ENCODE data around the gene CNST.

The CNST gene, protein sequence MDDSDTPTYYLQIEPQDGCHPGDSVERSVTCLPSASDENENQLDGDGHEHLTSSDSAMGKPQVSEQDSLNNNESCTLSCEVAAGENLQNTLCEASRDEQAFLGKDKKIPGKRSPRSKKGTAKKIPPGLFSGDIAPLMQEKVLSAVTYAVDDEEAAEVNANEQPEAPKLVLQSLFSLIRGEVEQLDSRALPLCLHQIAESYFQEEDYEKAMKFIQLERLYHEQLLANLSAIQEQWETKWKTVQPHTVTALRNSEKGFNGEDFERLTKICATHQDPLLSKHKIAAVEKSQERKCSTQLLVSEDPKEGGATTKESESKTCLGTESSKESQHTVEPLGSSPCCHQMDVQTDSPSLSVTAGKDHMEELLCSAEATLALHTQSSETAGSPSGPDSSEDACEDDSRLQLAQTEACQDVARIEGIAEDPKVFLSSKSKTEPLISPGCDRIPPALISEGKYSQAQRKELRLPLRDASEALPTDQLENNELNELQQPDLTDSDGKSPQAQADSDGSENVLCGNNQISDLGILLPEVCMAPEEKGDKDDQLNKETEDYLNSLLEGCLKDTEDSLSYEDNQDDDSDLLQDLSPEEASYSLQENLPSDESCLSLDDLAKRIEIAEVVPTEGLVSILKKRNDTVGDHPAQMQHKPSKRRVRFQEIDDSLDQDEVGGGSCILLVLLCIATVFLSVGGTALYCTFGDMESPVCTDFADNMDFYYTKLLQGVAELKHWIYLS

DNA sequence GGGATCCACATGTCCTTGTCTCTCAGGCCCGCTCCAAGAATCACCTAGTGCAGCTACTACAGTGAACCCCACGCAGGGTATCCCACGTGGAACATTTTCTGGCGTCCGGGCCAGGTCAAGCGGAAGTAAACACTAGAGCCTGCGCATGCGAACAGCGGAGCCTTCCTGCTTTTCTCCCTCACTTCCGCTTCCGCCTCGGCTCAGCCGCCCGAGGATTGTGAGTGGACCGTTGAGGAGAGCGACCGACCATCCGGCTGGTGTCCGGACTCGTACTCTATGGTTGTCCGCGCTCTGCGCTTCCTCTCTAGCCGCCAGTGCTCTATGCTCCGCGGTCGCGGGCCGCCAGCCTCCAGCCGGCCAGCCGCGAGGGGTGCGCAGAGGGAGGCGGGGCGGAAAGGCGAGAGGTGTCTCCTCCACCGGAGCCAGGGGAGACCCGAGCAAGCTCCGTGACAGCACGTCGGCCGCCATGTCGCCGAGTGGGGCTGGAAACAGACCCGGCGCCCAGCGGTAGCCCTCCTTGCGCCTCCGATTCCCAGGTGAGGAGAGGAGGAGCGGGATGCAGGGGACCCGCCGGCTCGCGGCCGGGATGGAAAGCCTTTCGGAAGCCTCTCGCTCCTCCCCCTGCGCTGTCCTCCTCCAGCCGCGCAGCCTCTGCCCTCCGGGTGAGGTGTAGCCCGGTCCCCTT is at the start of gene CNST, which contains the start of gene TFB2M:
Gene CNST (plus strand): TSS at position 329 of the 685 bp plus-strand sequence. CDS start 25,107 bp downstream, outside the sequence.
Gene TFB2M (minus strand): TSS at position 134 of the 685 bp plus-strand sequence. CDS start 123 bp downstream, at position 11.
- H3K27me3 ChIP-seq (ENCODE audit: control insufficient read depth, insufficient read depth, low read length), result no peaks in the 10 kb centered on the region
- H3K9me3 ChIP-seq (ENCODE audit: control insufficient read depth, insufficient read depth, low read depth, low read length), result no peaks in the 10 kb centered on the region
- H3K4me3 ChIP-seq (ENCODE audit: low read depth, low read length), result peak within 1 kb of the TSS; percentile 93
- H3K9ac ChIP-seq (ENCODE audit: low read length), result peak within 1 kb of the TSS; percentile 90
- H3K36me3 ChIP-seq (ENCODE audit: control insufficient read depth, insufficient read depth, low read length), result peaks cover 11% of the 10 kb centered on the region
- H3K27ac ChIP-seq (ENCODE audit: low read depth, low read length), result peak within 1 kb of the TSS; percentile 87
- peaks cover 8% of the 10 kb centered on the region; the same call in 1 of the 2 replicates for H3K4me1 ChIP-seq (ENCODE audit: control insufficient read depth, insufficient read depth, low read length)

DNA sequence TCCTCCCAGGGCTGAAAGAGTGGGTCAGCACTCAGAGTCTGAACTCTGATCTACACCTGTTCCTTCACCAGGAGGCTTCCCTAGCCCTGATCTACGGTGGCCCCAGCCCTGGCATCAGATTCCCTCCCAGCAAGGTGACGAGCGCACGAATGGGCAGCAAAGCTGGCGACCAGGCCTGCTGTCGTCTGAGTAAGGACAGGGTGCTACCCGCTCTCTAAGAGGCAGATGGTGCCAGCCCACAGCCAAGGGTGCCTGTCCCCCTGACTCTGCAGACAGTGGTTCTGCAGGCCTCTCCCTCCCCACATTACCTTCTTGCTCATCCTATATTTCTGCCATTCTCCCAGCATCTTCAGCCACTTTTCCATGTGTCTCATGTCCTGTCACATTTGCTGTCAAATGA is 48.9 kb upstream of the CNST start:
- Histone ChIP-seq H3K4me1 (ENCODE audit: control insufficient read depth, insufficient read depth, low read length) (no peaks in the 10 kb centered on the region), H3K27ac (ENCODE audit: low read depth, low read length) (no peak overlapping the region), H3K9me3 (ENCODE audit: control insufficient read depth, insufficient read depth, low read depth, low read length) (peaks cover 46% of the 10 kb centered on the region)

DNA sequence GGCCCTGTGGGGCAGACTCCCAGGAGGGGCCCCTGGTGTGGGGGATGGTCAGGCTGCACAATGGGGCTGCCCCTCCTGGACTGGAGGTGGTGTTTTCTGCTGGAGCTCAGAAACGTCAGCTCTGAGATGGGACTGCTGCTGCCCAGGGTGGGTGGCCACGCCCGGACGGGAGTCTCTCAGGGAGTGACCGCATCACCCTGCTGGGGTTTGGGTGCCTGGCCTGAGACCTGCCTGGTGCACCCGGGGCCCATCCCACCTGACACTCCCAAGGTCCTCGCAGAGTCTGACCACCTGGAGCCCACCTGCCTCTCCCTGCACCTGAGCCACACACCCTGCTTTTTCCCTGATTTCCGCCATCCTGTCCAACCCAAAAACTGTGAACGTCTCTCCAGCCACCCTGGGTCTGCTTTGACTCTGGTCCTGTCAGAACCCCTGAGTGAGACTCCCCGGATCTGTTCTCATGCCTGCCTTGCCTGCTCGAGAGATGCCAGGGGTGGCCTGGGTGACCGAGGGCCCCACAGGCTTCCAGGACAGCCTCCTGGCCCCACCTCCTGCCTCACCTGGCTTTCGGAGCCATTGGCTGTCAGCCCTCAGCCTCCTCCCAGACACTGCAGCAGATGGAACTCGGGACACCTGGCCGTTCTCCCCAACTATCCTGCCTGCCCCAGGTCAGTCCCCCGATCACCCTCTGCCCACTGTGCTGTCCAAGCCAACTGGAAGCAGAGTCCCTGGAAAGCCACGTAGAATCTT is 47.6 kb upstream of the CNST start:
- H3K9ac ChIP-seq (ENCODE audit: low read length), result no peak overlapping the region
- H3K27ac ChIP-seq (ENCODE audit: low read depth, low read length), result no peak overlapping the region
- H3K36me3 ChIP-seq (ENCODE audit: control insufficient read depth, insufficient read depth, low read length), result no peaks in the 10 kb centered on the region
- no peaks in the 10 kb centered on the region for H3K27me3 ChIP-seq (ENCODE audit: control insufficient read depth, insufficient read depth, low read length)
- no peak overlapping the region for H3K4me3 ChIP-seq (ENCODE audit: low read depth, low read length)
- peaks cover 43% of the 10 kb centered on the region for H3K9me3 ChIP-seq (ENCODE audit: control insufficient read depth, insufficient read depth, low read depth, low read length)
- H3K4me1 ChIP-seq (ENCODE audit: control insufficient read depth, insufficient read depth, low read length), result no peaks in the 10 kb centered on the region

More for the DNA sequence above, 48.9 kb upstream of the CNST start:
- no peak overlapping the region for H3K9ac ChIP-seq (ENCODE audit: low read length)
- no peak overlapping the region for H3K4me3 ChIP-seq (ENCODE audit: low read depth, low read length)
- H3K36me3 ChIP-seq (ENCODE audit: control insufficient read depth, insufficient read depth, low read length), result no peaks in the 10 kb centered on the region
- H3K27me3 ChIP-seq (ENCODE audit: control insufficient read depth, insufficient read depth, low read length), result no peaks in the 10 kb centered on the region

DNA sequence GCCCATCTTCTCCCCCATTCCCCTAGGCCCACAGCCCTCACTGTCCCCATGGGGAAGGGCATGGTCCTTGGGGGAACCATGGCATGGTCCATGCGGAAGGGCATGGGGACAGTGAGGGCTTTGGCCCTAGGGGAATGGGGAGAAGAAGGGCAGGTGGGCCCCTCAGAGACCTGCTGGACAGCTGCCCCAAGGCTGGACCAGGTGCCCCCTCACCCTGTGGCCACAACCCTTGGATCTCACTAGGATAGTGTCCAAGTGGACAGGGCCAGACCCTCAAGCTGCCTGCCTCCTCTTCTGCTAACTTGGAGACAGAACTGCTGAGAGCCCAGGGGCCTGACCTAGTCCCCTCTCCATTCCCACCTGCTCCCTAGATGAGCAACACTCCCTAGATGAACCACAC is 46.7 kb upstream of the CNST start:
- H3K9ac ChIP-seq (ENCODE audit: low read length), result no peak overlapping the region
- no peak overlapping the region for H3K27ac ChIP-seq (ENCODE audit: low read depth, low read length)
- peaks cover 36% of the 10 kb centered on the region for H3K9me3 ChIP-seq (ENCODE audit: control insufficient read depth, insufficient read depth, low read depth, low read length)
- no peaks in the 10 kb centered on the region for H3K4me1 ChIP-seq (ENCODE audit: control insufficient read depth, insufficient read depth, low read length)
- H3K36me3 ChIP-seq (ENCODE audit: control insufficient read depth, insufficient read depth, low read length), result no peaks in the 10 kb centered on the region
- H3K27me3 ChIP-seq (ENCODE audit: control insufficient read depth, insufficient read depth, low read length), result no peaks in the 10 kb centered on the region
- no peak overlapping the region for H3K4me3 ChIP-seq (ENCODE audit: low read depth, low read length)

DNA sequence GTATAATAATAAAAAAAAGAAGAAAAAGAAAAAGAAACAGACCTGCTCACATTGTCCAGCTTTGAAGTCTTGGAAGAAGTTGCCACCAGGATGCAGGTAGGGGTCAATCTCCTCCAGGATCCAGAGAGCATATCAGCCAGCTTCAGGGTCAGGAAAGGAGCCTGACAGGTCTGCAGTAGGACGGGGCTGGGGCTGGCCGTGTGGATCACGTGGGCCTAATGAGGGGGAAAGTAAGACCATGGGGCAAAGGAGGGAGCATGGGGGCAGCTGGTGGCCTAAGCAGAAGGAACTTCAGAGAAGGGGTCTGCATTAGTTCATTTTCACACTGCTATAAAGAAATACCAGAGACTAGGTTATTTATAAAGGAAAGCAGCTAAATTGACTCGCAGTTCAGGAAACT is 39.9 kb upstream of the CNST start:
- Histone ChIP-seq H3K9ac (ENCODE audit: low read length) (no peak overlapping the region), H3K36me3 (ENCODE audit: control insufficient read depth, insufficient read depth, low read length) (no peaks in the 10 kb centered on the region), H3K4me3 (ENCODE audit: low read depth, low read length) (no peak overlapping the region), H3K4me1 (ENCODE audit: control insufficient read depth, insufficient read depth, low read length) (no peaks in the 10 kb centered on the region), H3K9me3 (ENCODE audit: control insufficient read depth, insufficient read depth, low read depth, low read length) (peaks cover 10% of the 10 kb centered on the region), H3K27me3 (ENCODE audit: control insufficient read depth, insufficient read depth, low read length) (no peaks in the 10 kb centered on the region), H3K27ac (ENCODE audit: low read depth, low read length) (no peak overlapping the region)

DNA sequence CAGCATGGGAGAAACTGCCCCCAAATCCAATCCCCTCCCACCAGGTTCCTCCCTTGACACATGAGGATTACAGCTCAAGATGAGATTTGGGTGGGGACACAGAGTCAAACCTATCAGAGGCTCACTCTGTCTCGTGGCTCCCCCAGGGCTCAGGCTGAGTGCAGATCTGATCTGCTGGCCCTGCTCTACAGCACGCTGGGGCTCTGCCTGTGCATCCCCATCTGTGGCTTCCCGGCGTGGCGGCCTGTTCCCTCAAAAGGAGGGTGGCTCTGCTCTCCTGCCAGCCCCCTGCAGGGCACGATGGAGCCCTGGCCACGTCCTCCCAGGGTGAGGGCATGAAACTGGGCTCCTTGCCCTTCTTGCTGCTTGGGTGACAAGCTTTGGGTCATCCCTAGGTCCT is 39.3 kb upstream of the CNST start:
- Histone ChIP-seq H3K4me1 (ENCODE audit: control insufficient read depth, insufficient read depth, low read length) (no peaks in the 10 kb centered on the region), H3K4me3 (ENCODE audit: low read depth, low read length) (no peak overlapping the region), H3K9me3 (ENCODE audit: control insufficient read depth, insufficient read depth, low read depth, low read length) (peaks cover 15% of the 10 kb centered on the region), H3K9ac (ENCODE audit: low read length) (no peak overlapping the region), H3K27ac (ENCODE audit: low read depth, low read length) (no peak overlapping the region), H3K27me3 (ENCODE audit: control insufficient read depth, insufficient read depth, low read length) (no peaks in the 10 kb centered on the region), H3K36me3 (ENCODE audit: control insufficient read depth, insufficient read depth, low read length) (no peaks in the 10 kb centered on the region)

DNA sequence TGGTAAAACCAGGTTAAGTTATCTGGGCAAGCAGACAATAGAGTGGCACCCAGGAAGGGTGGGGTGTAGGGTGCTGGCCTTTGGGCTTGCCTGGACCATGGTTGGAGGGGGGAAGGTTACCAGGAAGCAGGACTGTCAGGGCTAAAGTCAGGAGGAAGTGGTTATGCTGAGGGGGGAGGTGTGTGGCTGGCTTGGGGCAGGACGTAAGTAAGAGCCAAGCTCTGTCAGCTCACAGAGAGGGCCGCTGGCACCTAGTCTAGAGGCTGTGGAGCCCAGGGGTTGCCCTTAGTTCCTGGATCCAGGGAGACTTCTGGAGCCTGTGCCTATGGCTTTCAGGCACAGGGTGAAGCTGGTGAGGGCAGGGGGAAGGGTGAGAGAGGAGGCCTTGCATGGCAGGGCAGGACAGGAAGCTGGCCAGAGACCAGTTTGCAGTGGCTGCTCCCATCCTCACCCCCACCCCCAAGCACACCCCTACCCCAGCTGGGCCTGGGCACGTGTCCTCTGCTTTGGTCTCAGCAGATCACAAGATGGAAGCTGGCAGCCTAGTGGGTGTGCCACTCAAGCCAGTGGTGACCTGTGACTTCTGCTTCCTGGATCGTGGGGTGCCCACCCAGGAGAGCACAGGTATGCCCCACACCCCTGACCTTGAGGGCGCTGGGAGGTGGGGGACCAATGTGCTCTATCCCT is 38.7 kb upstream of the CNST start:
- H3K9me3 ChIP-seq (ENCODE audit: control insufficient read depth, insufficient read depth, low read depth, low read length), result peaks cover 20% of the 10 kb centered on the region
- H3K4me3 ChIP-seq (ENCODE audit: low read depth, low read length), result no peak overlapping the region
- no peaks in the 10 kb centered on the region for H3K4me1 ChIP-seq (ENCODE audit: control insufficient read depth, insufficient read depth, low read length)
- H3K27me3 ChIP-seq (ENCODE audit: control insufficient read depth, insufficient read depth, low read length), result no peaks in the 10 kb centered on the region
- no peak overlapping the region for H3K9ac ChIP-seq (ENCODE audit: low read length)
- H3K27ac ChIP-seq (ENCODE audit: low read depth, low read length), result no peak overlapping the region
- no peaks in the 10 kb centered on the region for H3K36me3 ChIP-seq (ENCODE audit: control insufficient read depth, insufficient read depth, low read length)

DNA sequence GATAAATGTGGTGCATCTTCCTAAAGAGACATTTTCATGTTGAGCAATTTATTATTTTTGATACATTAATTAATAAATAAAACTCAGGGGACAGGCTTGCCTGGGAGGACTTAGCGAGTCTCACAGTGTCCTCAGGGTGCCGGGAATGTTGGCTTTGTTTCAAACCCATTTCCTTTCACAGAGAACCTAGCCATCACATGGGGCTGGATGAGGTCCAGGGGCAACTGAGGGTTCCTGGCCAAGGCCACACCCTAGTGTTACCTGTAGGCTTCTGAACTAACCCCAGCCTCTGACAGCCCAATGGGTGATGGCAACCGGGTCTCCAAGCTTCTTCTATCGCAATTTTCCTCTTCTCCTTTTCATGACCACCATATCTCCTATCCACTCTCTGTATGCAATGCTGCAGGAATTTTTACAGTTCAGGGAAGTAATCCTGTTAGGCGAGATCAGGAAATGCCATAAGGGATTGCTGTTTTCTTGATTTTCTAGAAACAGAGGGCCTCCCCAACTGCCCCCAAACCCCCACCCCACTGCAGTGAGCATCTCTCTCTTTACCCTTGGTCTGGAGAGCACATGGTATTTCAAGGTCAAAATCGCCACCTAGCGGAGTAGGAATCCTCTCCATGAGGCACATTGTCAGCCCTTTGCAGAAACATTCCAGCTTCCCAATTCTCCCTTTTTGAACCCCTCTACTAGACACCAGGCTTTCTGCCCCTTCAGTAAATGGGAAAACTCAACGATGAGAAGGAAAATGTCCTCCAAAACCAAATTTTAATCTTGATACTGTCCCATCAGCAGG is 37.1 kb upstream of the CNST start:
- no peaks in the 10 kb centered on the region for H3K36me3 ChIP-seq (ENCODE audit: control insufficient read depth, insufficient read depth, low read length)
- no peak overlapping the region for H3K27ac ChIP-seq (ENCODE audit: low read depth, low read length)
- H3K4me1 ChIP-seq (ENCODE audit: control insufficient read depth, insufficient read depth, low read length), result no peaks in the 10 kb centered on the region
- peaks cover 20% of the 10 kb centered on the region for H3K9me3 ChIP-seq (ENCODE audit: control insufficient read depth, insufficient read depth, low read depth, low read length)
- H3K4me3 ChIP-seq (ENCODE audit: low read depth, low read length), result no peak overlapping the region
- no peak overlapping the region for H3K9ac ChIP-seq (ENCODE audit: low read length)
- no peaks in the 10 kb centered on the region for H3K27me3 ChIP-seq (ENCODE audit: control insufficient read depth, insufficient read depth, low read length)

DNA sequence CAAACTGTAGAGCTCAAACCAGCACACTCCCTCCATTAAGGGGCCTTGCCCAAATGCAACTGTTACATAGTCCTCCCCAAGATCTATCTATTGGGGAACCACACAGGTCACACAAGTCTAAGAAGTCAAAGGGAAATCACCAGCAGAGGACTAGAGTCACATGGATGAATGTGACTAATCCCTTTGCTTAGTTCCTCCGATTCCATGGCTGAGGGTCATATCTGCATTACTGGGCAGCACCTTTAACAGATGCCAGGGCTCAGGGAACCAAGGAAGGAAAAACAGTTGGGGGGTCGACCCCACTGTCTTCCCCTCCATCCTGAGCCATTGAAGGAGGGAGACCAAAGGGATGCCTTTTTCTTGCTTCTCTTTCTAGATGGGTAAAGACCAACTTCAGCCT is 35.8 kb upstream of the CNST start:
- Histone ChIP-seq H3K9me3 (ENCODE audit: control insufficient read depth, insufficient read depth, low read depth, low read length) (peaks cover 20% of the 10 kb centered on the region), H3K4me1 (ENCODE audit: control insufficient read depth, insufficient read depth, low read length) (no peaks in the 10 kb centered on the region), H3K9ac (ENCODE audit: low read length) (no peak overlapping the region), H3K4me3 (ENCODE audit: low read depth, low read length) (no peak overlapping the region), H3K27me3 (ENCODE audit: control insufficient read depth, insufficient read depth, low read length) (no peaks in the 10 kb centered on the region), H3K36me3 (ENCODE audit: control insufficient read depth, insufficient read depth, low read length) (no peaks in the 10 kb centered on the region), H3K27ac (ENCODE audit: low read depth, low read length) (no peak overlapping the region)

Measured in HUES6 (cell line).